Tibial nerve (tissue), 4 donors: ENCODE measurements around the gene MORN3. TPM values are rescaled to one million over a fixed set of nuclear protein-coding genes. Genes with fewer than 3 reads are reported as not detected.

Experiments
- DNase-seq, 2 donors: peaks; one replicate each; pipeline ENCODE4 v3.0.0-alpha.2; 2019; ENCODE audit warnings: low spot score in 2 of 2
- H3K27ac ChIP-seq, 4 donors: fragments of 200-600 bp; sonication (generic) in 3 of 4; one replicate each; pipeline ENCODE4 v1.5.1; 2017 to 2019; ENCODE audit warnings: mild to moderate bottlenecking in 1 of 4
- H3K27me3 ChIP-seq, 2 donors: fragments of 200-600 bp; sonication (generic) in 1 of 2; one replicate each; pipeline versions ENCODE4 v1.5.1 to v1.6.0; 2017 to 2019
- H3K36me3 ChIP-seq, 3 donors: fragments of 200-600 bp; sonication (generic); one replicate each; pipeline ENCODE4 v1.5.1; 2018 to 2019
- H3K4me1 ChIP-seq, 4 donors: fragments of 200-600 bp; sonication (generic) in 3 of 4; one replicate each; pipeline ENCODE4 v1.5.1; 2017 to 2019
- H3K4me3 ChIP-seq, 4 donors: fragments of 200-600 bp; sonication (generic) in 3 of 4; one replicate each; pipeline ENCODE4 v1.5.1; 2017 to 2019; ENCODE audit warnings: mild to moderate bottlenecking in 1 of 4, moderate library complexity in 1 of 4
- H3K9me3 ChIP-seq, 4 donors: fragments of 200-600 bp; sonication (generic) in 3 of 4; one replicate each; pipeline ENCODE4 v1.5.1; 2017 to 2019
- CTCF ChIP-seq, 5 experiments: fragments of 200-600 bp in 3 of 5; fragments of 450-650 bp in 2 of 5; sonication (generic) in 3 of 5; IDR thresholded peaks; one replicate each; pipeline ENCODE4 v1.5.1; 2016 to 2019; ENCODE audit warnings: antibody characterized with exemption in 5 of 5, mild to moderate bottlenecking in 3 of 5, moderate library complexity in 2 of 5
- EP300 ChIP-seq, 2 donors: sonication (generic); formaldehyde crosslinking; IDR thresholded peaks; one replicate each; pipeline ENCODE4 v1.6.1; 2017; ENCODE audit warnings: antibody characterized with exemption in 2 of 2, mild to moderate bottlenecking in 1 of 2
- POLR2A ChIP-seq, 2 donors: fragments of 450-650 bp; IDR thresholded peaks; one replicate each; pipeline ENCODE4 v1.6.1; 2017; ENCODE audit warnings: antibody characterized with exemption in 2 of 2, mild to moderate bottlenecking in 2 of 2, moderate library complexity in 2 of 2
- WGBS, 2 donors: methylation state at CpG; one replicate each; pipeline ENCODE4 v1.1.5; 2018; 5-methylcytosine and 5-hydroxymethylcytosine counted together
- total RNA-seq, 4 donors: library from RNA; depleted of rRNA; stranded (reverse); fragments of >200 nt; gene quantifications; one replicate each; pipeline ENCODE4 v1.1.0, GENCODE V29; 2016

MORN3 gene
- total RNA-seq, 4 donors from 2014 or later, result under 0.01 TPM; not detected in 3

DNA sequence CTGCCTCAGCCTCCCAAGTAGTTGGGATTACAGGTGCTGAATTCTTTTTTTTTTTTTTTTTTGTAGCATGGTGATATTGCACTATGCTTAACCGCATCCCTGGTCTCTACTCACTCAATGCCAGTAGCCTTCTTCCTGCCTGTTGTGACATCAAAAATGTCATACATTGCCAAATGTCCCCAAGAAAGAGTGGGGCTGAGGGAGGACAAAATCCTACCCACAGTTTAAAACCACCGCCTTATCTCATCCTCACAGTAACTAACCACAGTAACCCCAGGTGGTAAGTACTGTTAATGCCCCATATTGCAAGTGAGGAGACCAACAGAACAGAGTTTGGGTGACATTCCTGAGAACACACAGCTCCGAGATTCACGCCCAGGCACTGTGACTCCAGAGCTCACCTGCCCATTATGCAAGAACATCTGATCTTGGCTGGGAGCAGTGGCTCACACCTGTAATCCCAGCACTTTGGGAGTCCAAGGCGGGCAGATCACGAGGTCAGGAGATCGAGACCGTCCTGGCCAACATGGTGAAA lies 19.6 kb downstream of the MORN3 start:
- no peak for DNase-seq
- H3K9me3 ChIP-seq, result no peaks in the 10 kb centered on the region
- TF ChIP-seq POLR2A (IDR thresholded peaks at IDR 0.05), result no peak
- no peak for TF ChIP-seq EP300 (IDR thresholded peaks at IDR 0.05)
- no peak for TF ChIP-seq CTCF (IDR thresholded peaks at IDR 0.05)

GRCh38 chr12:121649322-121649721 lies 20.1 kb downstream of the MORN3 start:
- WGBS, 2 donors, result 76 to 86% methylated on average over 5 of the region's 5 CpGs
- H3K4me1 ChIP-seq, result no peaks in the 10 kb centered on the region
- no peak overlapping the region for H3K4me3 ChIP-seq
- H3K27me3 ChIP-seq, result no peaks in the 10 kb centered on the region
- no peaks in the 10 kb centered on the region for H3K9me3 ChIP-seq
- TF ChIP-seq EP300 (IDR thresholded peaks at IDR 0.05) (no peak), CTCF (IDR thresholded peaks at IDR 0.05) (no peak), POLR2A (IDR thresholded peaks at IDR 0.05) (no peak)
- H3K36me3 ChIP-seq, result peaks cover 0 to 12% (median 0%) of the 10 kb centered on the region in 3 donors
- no peak for DNase-seq
- no peak overlapping the region for H3K27ac ChIP-seq

More for the DNA sequence above, 19.6 kb downstream of the MORN3 start:
- Histone ChIP-seq H3K36me3 (peaks cover 0 to 11% (median 0%) of the 10 kb centered on the region in 3 donors), H3K4me1 (no peaks in the 10 kb centered on the region), H3K4me3 (no peak overlapping the region), H3K27me3 (no peaks in the 10 kb centered on the region), H3K27ac (no peak overlapping the region)
- 87 to 95% methylated on average over 8 of the region's 8 CpGs for WGBS, 2 donors

DNA sequence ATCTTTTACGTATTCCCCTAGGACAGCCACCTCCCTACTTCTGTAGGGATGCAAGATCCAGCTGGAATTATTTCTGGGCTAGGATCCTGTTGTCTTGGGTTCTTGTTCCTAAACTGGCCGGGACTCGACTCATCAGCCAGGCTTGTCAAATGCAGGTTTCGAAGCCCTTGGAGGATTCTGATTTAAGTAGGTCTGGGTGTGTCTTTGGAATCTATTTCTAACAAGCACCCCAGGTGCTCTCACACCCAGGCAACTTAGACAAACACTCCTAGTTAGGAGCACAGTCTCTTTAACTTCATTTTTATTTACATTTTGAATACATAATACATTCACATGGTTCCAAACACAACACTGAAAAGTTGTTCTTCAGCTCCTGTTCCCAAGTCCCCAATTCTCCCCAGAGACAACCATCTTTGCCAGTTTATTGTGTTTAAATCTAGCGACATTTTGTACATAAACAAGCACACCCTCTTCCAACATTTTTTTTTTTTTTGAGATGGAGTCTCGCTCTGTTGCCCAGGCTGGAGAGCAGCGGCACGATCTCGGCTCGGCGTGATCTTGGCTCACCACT lies 20.9 kb downstream of the MORN3 start:
- Histone ChIP-seq H3K4me3 (no peak overlapping the region), H3K4me1 (no peaks in the 10 kb centered on the region), H3K9me3 (no peaks in the 10 kb centered on the region), H3K36me3 (peaks cover 0 to 20% (median 0%) of the 10 kb centered on the region in 3 donors), H3K27me3 (no peaks in the 10 kb centered on the region), H3K27ac (no peak overlapping the region)
- no peak for TF ChIP-seq CTCF (IDR thresholded peaks at IDR 0.05)
- TF ChIP-seq POLR2A (IDR thresholded peaks at IDR 0.05), result no peak
- TF ChIP-seq EP300 (IDR thresholded peaks at IDR 0.05), result no peak
- 93 to 94% methylated on average over 11 of the region's 11 CpGs for WGBS, 2 donors
- DNase-seq, result no peak

DNA sequence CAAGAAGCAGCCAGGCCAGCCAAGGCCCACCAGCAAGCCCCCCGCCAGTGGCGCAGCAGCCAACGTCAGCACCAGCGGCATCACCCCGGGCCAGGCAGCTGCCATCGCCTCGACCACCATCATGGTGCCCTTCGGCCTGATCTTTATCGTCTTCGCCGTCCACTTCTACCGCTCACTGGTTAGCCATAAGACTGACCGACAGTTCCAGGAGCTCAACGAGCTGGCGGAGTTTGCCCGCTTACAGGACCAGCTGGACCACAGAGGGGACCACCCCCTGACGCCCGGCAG lies 28.2 kb downstream of the MORN3 start:
- WGBS, 2 donors, result 94 to 95% methylated on average over 18 of the region's 18 CpGs
- Histone ChIP-seq H3K36me3 (peaks cover 0 to 33% (median 0%) of the 10 kb centered on the region in 3 donors), H3K4me1 (no peaks in the 10 kb centered on the region), H3K4me3 (no peak overlapping the region), H3K27me3 (no peaks in the 10 kb centered on the region), H3K9me3 (no peaks in the 10 kb centered on the region), H3K27ac (no peak overlapping the region)
- no peak for DNase-seq
- no peak for TF ChIP-seq EP300 (IDR thresholded peaks at IDR 0.05)
- no peak for TF ChIP-seq CTCF (IDR thresholded peaks at IDR 0.05)
- TF ChIP-seq POLR2A (IDR thresholded peaks at IDR 0.05), result no peak

- TF ChIP-seq EP300 (IDR thresholded peaks at IDR 0.05) (no peak), CTCF (IDR thresholded peaks at IDR 0.05) (no peak), POLR2A (IDR thresholded peaks at IDR 0.05) (no peak)
- no peak overlapping the region for H3K27ac ChIP-seq
- peaks cover 0 to 23% (median 0%) of the 10 kb centered on the region in 3 donors for H3K36me3 ChIP-seq
- H3K4me3 ChIP-seq, result no peak overlapping the region
- WGBS, 2 donors, result 87 to 91% methylated on average over 10 to 14 of the region's 14 CpGs
- no peak for DNase-seq
- no peaks in the 10 kb centered on the region for H3K27me3 ChIP-seq
- H3K9me3 ChIP-seq, result no peaks in the 10 kb centered on the region
- peaks cover 0 to 3% (median 0%) of the 10 kb centered on the region in 4 donors for H3K4me1 ChIP-seq
Observed at GRCh38 chr12:121638298-121639202, 30.9 kb downstream of the MORN3 start.
